ENCODE measurements around the gene ERFE. TPM values are rescaled to one million over a fixed set of nuclear protein-coding genes. Genes with fewer than 3 reads are reported as not detected.
"Not testable (repeated sequence)": the region's sequence is repeated elsewhere in the genome, so short reads cannot be mapped to it uniquely, and the experiment has no call there.

Gene ERFE
- total RNA-seq, 1 donor from 2014 or later = 64.1 TPM

- no peak for DNase-seq (ENCODE audit: extremely low read depth, low read depth, low spot score)
Measured at GRCh38 chr2:238168196-238169047, 9.7 kb downstream of the ERFE start.

GRCh38 chr2:238169048-238169707 lies 10.4 kb downstream of the ERFE start:
- no peak for DNase-seq (ENCODE audit: extremely low read depth, low read depth, low spot score)

- DNase-seq (ENCODE audit: extremely low read depth, low read depth, low spot score) = peak; percentile 41
Measured at GRCh38 chr2:238169708-238170251, 11.0 kb downstream of the ERFE start.

GRCh38 chr2:238170386-238171071 lies 11.8 kb downstream of the ERFE start:
- DNase-seq (ENCODE audit: extremely low read depth, low read depth, low spot score) = no peak

GRCh38 chr2:238171072-238171431 lies 12.3 kb downstream of the ERFE start:
- not testable (repeated sequence) for DNase-seq (ENCODE audit: extremely low read depth, low read depth, low spot score)

GRCh38 chr2:238171575-238172187 lies 12.9 kb downstream of the ERFE start:
- no peak for DNase-seq (ENCODE audit: extremely low read depth, low read depth, low spot score)

GRCh38 chr2:238172439-238172838 lies 13.7 kb downstream of the ERFE start:
- no peak for DNase-seq (ENCODE audit: extremely low read depth, low read depth, low spot score)

- DNase-seq (ENCODE audit: extremely low read depth, low read depth, low spot score) = no peak
Measured at GRCh38 chr2:238173692-238174091, 14.9 kb downstream of the ERFE start.

GRCh38 chr2:238174291-238174690 lies 15.5 kb downstream of the ERFE start:
- no peak for DNase-seq (ENCODE audit: extremely low read depth, low read depth, low spot score)

- no peak for DNase-seq (ENCODE audit: extremely low read depth, low read depth, low spot score)
Measured at GRCh38 chr2:238174701-238175100, 15.9 kb downstream of the ERFE start.

- no peak for DNase-seq (ENCODE audit: extremely low read depth, low read depth, low spot score)
Measured at GRCh38 chr2:238176613-238177012, 17.8 kb downstream of the ERFE start.

GRCh38 chr2:238180554-238180953 lies 21.8 kb downstream of the ERFE start:
- no peak for DNase-seq (ENCODE audit: extremely low read depth, low read depth, low spot score)

- no peak for DNase-seq (ENCODE audit: extremely low read depth, low read depth, low spot score)
Measured at GRCh38 chr2:238182362-238182761, 23.6 kb downstream of the ERFE start.

- DNase-seq (ENCODE audit: extremely low read depth, low read depth, low spot score) = no peak
Measured at GRCh38 chr2:238183821-238184220, 25.1 kb downstream of the ERFE start.

- DNase-seq (ENCODE audit: extremely low read depth, low read depth, low spot score) = no peak
Measured at GRCh38 chr2:238187618-238188548, 29.1 kb downstream of the ERFE start.

- no peak for DNase-seq (ENCODE audit: extremely low read depth, low read depth, low spot score)
Measured at GRCh38 chr2:238190445-238190844, 31.7 kb downstream of the ERFE start.

- DNase-seq (ENCODE audit: extremely low read depth, low read depth, low spot score) = no peak
Measured at GRCh38 chr2:238202326-238203093, 43.7 kb downstream of the ERFE start.

GRCh38 chr2:238203094-238203972 lies 44.6 kb downstream of the ERFE start, which contains the start of gene ILKAP:
Gene ILKAP (minus strand): TSS chr2:238203695. CDS start chr2:238203553, 142 bp downstream.
- no peak for DNase-seq (ENCODE audit: extremely low read depth, low read depth, low spot score)

All from glomerular endothelial cell (primary cell).